ENCODE data around the gene DNAH1.
"Not testable (repeated sequence)": the region's sequence is repeated elsewhere in the genome, so short reads cannot be mapped to it uniquely, and the experiment has no call there.

The DNAH1 gene

GRCh38 chr3:52325686-52326085, 9.6 kb downstream of the DNAH1 start:
- intact Hi-C loops (cut with DNase I) = no loop called here

GRCh38 chr3:52326976-52327375, 10.9 kb downstream of the DNAH1 start:
- DNase-seq = no peak
- intact Hi-C loops (cut with DNase I) = no loop called here

More at GRCh38 chr3:52325686-52326085, 9.6 kb downstream of the DNAH1 start:
- DNase-seq = no peak

- DNase-seq = no peak
- intact Hi-C loops (cut with DNase I) = no loop called here
These were observed 11.6 kb downstream of the DNAH1 start for GRCh38 chr3:52327486-52328290.

- intact Hi-C loops (cut with DNase I) = no loop called here
- DNase-seq = no peak
These were observed 12.5 kb downstream of the DNAH1 start for GRCh38 chr3:52328536-52329080.

GRCh38 chr3:52330194-52330805, 14.2 kb downstream of the DNAH1 start:
- intact Hi-C loops (cut with DNase I) = no loop called here
- DNase-seq = no peak

- no peak for DNase-seq
- intact Hi-C loops (cut with DNase I) = no loop called here
These were observed 15.0 kb downstream of the DNAH1 start for GRCh38 chr3:52331091-52331490.

GRCh38 chr3:52331906-52332305, 15.8 kb downstream of the DNAH1 start:
- intact Hi-C loops (cut with DNase I) = no loop called here
- no peak for DNase-seq

- intact Hi-C loops (cut with DNase I) = no loop called here
These were observed 17.9 kb downstream of the DNAH1 start for GRCh38 chr3:52333869-52334557.

GRCh38 chr3:52338131-52338530, 22.0 kb downstream of the DNAH1 start:
- DNase-seq = not testable (repeated sequence)
- intact Hi-C loops (cut with DNase I) = loop anchor here (5.0 kb wide), 1 partner anchor 116 kb away; no protein-coding TSS in a partner anchor

More at GRCh38 chr3:52333869-52334557, 17.9 kb downstream of the DNAH1 start:
- DNase-seq = no peak

- peak in 20 of 42 donors; percentile 4 to 65 (median 38) for DNase-seq
- intact Hi-C loops (cut with DNase I) = loop anchor here (5.0 kb wide), 1 partner anchor 117 kb away; no protein-coding TSS in a partner anchor
These were observed 23.5 kb downstream of the DNAH1 start for GRCh38 chr3:52339612-52340011.

GRCh38 chr3:52341123-52341522, 25.0 kb downstream of the DNAH1 start:
- no peak for DNase-seq
- intact Hi-C loops (cut with DNase I) = no loop called here

GRCh38 chr3:52343946-52344600, 28.0 kb downstream of the DNAH1 start:
- no peak for DNase-seq
- intact Hi-C loops (cut with DNase I) = no loop called here

- intact Hi-C loops (cut with DNase I) = no loop called here
- DNase-seq = no peak
These were observed 29.5 kb downstream of the DNAH1 start for GRCh38 chr3:52345521-52346109.

- no peak for DNase-seq
- intact Hi-C loops (cut with DNase I) = no loop called here
These were observed 30.8 kb downstream of the DNAH1 start for GRCh38 chr3:52346623-52347530.

- intact Hi-C loops (cut with DNase I) = no loop called here
These were observed 31.9 kb downstream of the DNAH1 start for GRCh38 chr3:52347716-52348635.

GRCh38 chr3:52349131-52349530, 33.0 kb downstream of the DNAH1 start:
- intact Hi-C loops (cut with DNase I) = no loop called here

More at GRCh38 chr3:52347716-52348635, 31.9 kb downstream of the DNAH1 start:
- no peak for DNase-seq

More at GRCh38 chr3:52349131-52349530, 33.0 kb downstream of the DNAH1 start:
- no peak for DNase-seq
